ENCODE measurements around the gene BLCAP.

DNA sequence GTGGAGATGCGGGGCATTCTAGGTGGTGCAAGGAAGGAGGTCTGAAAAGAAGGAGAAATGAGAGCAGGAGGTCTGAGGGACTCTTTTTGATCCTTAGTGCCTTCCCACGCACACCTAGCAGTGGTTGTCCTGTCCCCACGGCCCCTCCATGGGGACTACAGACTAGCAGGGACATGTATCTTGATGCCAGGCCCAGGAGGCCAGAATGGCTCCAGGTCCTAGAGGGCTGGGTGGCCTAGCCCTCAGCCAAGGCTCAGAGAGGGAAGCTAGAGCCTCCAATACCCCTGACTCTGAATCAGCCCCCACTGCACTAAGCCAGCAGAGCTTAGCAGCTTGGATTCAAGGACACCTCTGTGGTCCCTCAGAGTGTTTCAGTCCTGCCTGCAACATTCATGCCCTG, 16.7 kb upstream of the BLCAP start:
- TF ChIP-seq, protein P1, sequence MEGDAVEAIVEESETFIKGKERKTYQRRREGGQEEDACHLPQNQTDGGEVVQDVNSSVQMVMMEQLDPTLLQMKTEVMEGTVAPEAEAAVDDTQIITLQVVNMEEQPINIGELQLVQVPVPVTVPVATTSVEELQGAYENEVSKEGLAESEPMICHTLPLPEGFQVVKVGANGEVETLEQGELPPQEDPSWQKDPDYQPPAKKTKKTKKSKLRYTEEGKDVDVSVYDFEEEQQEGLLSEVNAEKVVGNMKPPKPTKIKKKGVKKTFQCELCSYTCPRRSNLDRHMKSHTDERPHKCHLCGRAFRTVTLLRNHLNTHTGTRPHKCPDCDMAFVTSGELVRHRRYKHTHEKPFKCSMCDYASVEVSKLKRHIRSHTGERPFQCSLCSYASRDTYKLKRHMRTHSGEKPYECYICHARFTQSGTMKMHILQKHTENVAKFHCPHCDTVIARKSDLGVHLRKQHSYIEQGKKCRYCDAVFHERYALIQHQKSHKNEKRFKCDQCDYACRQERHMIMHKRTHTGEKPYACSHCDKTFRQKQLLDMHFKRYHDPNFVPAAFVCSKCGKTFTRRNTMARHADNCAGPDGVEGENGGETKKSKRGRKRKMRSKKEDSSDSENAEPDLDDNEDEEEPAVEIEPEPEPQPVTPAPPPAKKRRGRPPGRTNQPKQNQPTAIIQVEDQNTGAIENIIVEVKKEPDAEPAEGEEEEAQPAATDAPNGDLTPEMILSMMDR (IDR thresholded peaks at IDR 0.05): no peak
- TF ChIP-seq POLR2A (IDR thresholded peaks at IDR 0.05): no peak
